Thyroid gland (tissue), 4 donors: ENCODE measurements around the gene CYB561D1. TPM values are rescaled to one million over a fixed set of nuclear protein-coding genes. Genes with fewer than 3 reads are reported as not detected.

Experiments used
- DNase-seq, 2 donors: peaks; one replicate each; pipeline ENCODE4 v3.0.0-alpha.2; 2019
- H3K27ac ChIP-seq, 3 donors: fragments of 200-600 bp; sonication (generic); 1 replicate in 2 of 3; 2 replicates in 1 of 3; pipeline ENCODE4 v1.5.1; 2016 to 2019; ENCODE audit warnings: mild to moderate bottlenecking in 1 of 3, moderate library complexity in 1 of 3
- H3K27me3 ChIP-seq: fragments of 200-600 bp; sonication (generic); one replicate; pipeline ENCODE4 v1.5.1; 2019
- H3K36me3 ChIP-seq, 2 donors: fragments of 200-600 bp; sonication (generic); one replicate each; pipeline ENCODE4 v1.5.1; 2016 to 2019
- H3K4me1 ChIP-seq, 2 donors: fragments of 200-600 bp; sonication (generic); one replicate each; pipeline ENCODE4 v1.5.1; 2017 to 2019
- H3K4me3 ChIP-seq, 3 donors: fragments of 200-600 bp; sonication (generic); replicated peaks in 1 of 3; 1 replicate in 2 of 3; 2 replicates in 1 of 3; pipeline ENCODE4 v1.5.1; 2016; ENCODE audit warnings: mild to moderate bottlenecking in 1 of 3
- H3K9me3 ChIP-seq: fragments of 200-600 bp; sonication (generic); one replicate; pipeline ENCODE4 v1.5.1; 2017
- POLR2A ChIP-seq, 2 donors: fragments of 450-650 bp; IDR thresholded peaks; one replicate each; pipeline ENCODE4 v1.6.1; 2017; ENCODE audit warnings: antibody characterized with exemption in 2 of 2, mild to moderate bottlenecking in 2 of 2, moderate library complexity in 1 of 2
- WGBS, 2 donors: methylation state at CpG; one replicate each; pipeline ENCODE4 v1.1.5; 2017; 5-methylcytosine and 5-hydroxymethylcytosine counted together
- intact Hi-C: fragments of 100-400 bp; cut with DNase I; formaldehyde crosslinking; loops from one replicate; pipeline ENCODE4 v1.15.1; 2023
- total RNA-seq, 4 donors: library from RNA; depleted of rRNA; stranded (reverse); fragments of >200 nt; gene quantifications; one replicate each; pipeline ENCODE4 v1.2.3, GENCODE V29; 2016
- TF ChIP-seq, protein P1 (sequence below), 6 experiments: fragments of 200-600 bp in 3 of 6; fragments of 450-650 bp in 3 of 6; sonication (generic) in 3 of 6; IDR thresholded peaks; one replicate each; pipeline ENCODE4 v1.5.1; 2016 to 2019; ENCODE audit warnings: antibody characterized with exemption in 6 of 6, mild to moderate bottlenecking in 2 of 6, inconsistent platforms in 1 of 6, moderate library complexity in 1 of 6

The CYB561D1 gene
- total RNA-seq, 4 donors from 2014 or later, result 8.1 to 16.0 (median 12.2) TPM

DNA sequence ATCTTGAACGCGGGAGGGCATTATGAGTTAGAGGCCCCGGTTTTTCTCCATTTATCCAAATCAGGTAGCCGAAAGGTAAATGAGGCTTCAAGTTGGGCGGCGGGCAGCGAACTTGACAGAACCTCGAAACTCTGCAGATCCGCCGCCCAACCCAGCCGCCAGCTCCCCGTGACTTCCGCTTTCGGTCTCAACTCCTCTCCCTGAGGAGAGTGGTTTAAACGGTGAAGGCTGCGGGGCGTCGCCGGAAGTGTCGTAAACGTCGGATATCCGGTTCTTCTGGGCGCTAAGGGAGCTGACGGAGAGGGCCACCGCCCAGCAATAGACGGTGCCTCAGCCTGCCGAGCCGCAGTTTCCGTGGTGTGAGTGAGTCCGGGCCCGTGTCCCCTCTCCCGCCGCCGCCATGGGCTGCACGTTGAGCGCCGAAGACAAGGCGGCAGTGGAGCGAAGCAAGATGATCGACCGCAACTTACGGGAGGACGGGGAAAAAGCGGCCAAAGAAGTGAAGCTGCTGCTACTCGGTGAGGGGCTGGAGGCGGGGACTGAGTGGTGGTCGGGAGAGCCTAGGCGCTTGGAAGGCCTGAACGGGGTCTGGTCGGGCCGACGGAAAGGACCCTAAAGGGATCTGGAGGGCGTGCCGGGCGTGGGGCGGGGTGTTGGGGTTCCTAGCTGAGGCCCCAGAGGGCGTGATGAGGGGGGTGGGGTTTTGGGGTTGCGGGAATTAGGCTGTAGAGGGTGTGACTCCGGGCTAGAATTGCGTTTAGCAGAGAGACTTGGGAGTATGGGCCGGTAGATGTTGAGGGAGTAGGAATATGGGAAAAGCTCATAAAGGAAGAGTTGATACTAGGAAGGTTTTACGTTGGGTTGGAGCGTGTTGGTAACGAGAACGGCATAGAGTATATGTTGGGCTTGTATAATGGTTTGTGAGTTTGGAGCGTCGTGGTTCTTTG lies 54.7 kb downstream of the CYB561D1 start, which contains the start of gene GNAI3:
Gene GNAI3 (plus strand): TSS at position 295 of the 947 bp plus-strand sequence. CDS start 106 bp downstream, at position 401.
- intact Hi-C loops, result loop anchor here (5.0 to 10.0 kb wide), 2 partner anchors 84 to 436 kb away; partner anchors contain the start of gene AHCYL1
- peak within 1 kb of the TSS; percentile 67 to 92 (median 92) for H3K27ac ChIP-seq
- no peaks in the 10 kb centered on the region for H3K27me3 ChIP-seq
- no peaks in the 10 kb centered on the region for H3K9me3 ChIP-seq
- peak within 1 kb of the TSS; percentile 67 to 98 (median 89) for H3K4me3 ChIP-seq
- TF ChIP-seq, protein P1, sequence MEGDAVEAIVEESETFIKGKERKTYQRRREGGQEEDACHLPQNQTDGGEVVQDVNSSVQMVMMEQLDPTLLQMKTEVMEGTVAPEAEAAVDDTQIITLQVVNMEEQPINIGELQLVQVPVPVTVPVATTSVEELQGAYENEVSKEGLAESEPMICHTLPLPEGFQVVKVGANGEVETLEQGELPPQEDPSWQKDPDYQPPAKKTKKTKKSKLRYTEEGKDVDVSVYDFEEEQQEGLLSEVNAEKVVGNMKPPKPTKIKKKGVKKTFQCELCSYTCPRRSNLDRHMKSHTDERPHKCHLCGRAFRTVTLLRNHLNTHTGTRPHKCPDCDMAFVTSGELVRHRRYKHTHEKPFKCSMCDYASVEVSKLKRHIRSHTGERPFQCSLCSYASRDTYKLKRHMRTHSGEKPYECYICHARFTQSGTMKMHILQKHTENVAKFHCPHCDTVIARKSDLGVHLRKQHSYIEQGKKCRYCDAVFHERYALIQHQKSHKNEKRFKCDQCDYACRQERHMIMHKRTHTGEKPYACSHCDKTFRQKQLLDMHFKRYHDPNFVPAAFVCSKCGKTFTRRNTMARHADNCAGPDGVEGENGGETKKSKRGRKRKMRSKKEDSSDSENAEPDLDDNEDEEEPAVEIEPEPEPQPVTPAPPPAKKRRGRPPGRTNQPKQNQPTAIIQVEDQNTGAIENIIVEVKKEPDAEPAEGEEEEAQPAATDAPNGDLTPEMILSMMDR (IDR thresholded peaks at IDR 0.05), result no peak
- peak; percentile 59 to 98 for TF ChIP-seq POLR2A (IDR thresholded peaks at IDR 0.05)
- peak; percentile 96 for DNase-seq
- H3K36me3 ChIP-seq, result no peaks in the 10 kb centered on the region
- 0 to 1% methylated on average over 45 to 65 of the region's 68 CpGs for WGBS, 2 donors
- H3K4me1 ChIP-seq, result peaks cover 28 to 29% of the 10 kb centered on the region in 2 donors

Other genes starting within 250 kb of the CYB561D1 start
- 10 to 100 TPM; 23.5 to 54.9 (median 47.6) TPM for gene CELSR2, start 244.6 kb upstream of the CYB561D1 start, total RNA-seq
- gene PSRC1, start 210.9 kb upstream of the CYB561D1 start, total RNA-seq, result 1 to 10 TPM; 1.0 to 4.0 (median 2.2) TPM
- not detected for gene MYBPHL, start 187.1 kb upstream of the CYB561D1 start, total RNA-seq
- gene SORT1, start 96.2 kb upstream of the CYB561D1 start, total RNA-seq, result 100 to 1,000 TPM in 3 of 4 donors, 10 to 100 TPM in 1; 65.7 to 152 (median 137) TPM
- 10 to 100 TPM; 25.1 to 35.7 (median 28.0) TPM for gene PSMA5, start 67.6 kb upstream of the CYB561D1 start, total RNA-seq
- gene SYPL2, start 27.5 kb upstream of the CYB561D1 start, total RNA-seq, result 10 to 100 TPM in 1 of 4 donors, 1 to 10 TPM in 3; 7.9 to 12.4 (median 9.1) TPM
- 10 to 100 TPM in 1 of 4 donors, 1 to 10 TPM in 3; 5.8 to 11.7 (median 8.4) TPM for gene ATXN7L2, start 10.2 kb upstream of the CYB561D1 start, total RNA-seq
- 10 to 100 TPM; 13.5 to 14.0 (median 13.8) TPM for gene AMIGO1, start 15.6 kb downstream of the CYB561D1 start, total RNA-seq
- gene GPR61, start 45.8 kb downstream of the CYB561D1 start, total RNA-seq, result 1 to 10 TPM in 2 of 4 donors, under 1 TPM in 2; 0.11 to 3.8 (median 1.1) TPM
- 1 to 10 TPM; 5.1 to 7.2 (median 6.0) TPM for gene GNAI3, start 54.5 kb downstream of the CYB561D1 start, total RNA-seq
- gene GNAT2, start 125.5 kb downstream of the CYB561D1 start, total RNA-seq, result not detected
- gene AMPD2, start 125.7 kb downstream of the CYB561D1 start, total RNA-seq, result 10 to 100 TPM; 31.2 to 74.8 (median 46.8) TPM
- gene GSTM4, start 162.0 kb downstream of the CYB561D1 start, total RNA-seq, result 10 to 100 TPM; 30.8 to 68.8 (median 43.7) TPM
- gene GSTM2, start 174.0 kb downstream of the CYB561D1 start, total RNA-seq, result 10 to 100 TPM; 37.1 to 73.6 (median 62.3) TPM
- gene GSTM1, start 193.7 kb downstream of the CYB561D1 start, total RNA-seq, result 10 to 100 TPM in 1 of 4 donors, not detected in 3; 23.4 TPM
- 1 to 10 TPM; 2.8 to 5.4 (median 3.0) TPM for gene GSTM5, start 218.2 kb downstream of the CYB561D1 start, total RNA-seq
- gene GSTM3, start 246.9 kb downstream of the CYB561D1 start, total RNA-seq, result 100 to 1,000 TPM in 3 of 4 donors, 10 to 100 TPM in 1; 61.1 to 162 (median 132) TPM